ENCODE measurements around the gene IFNW1. TPM values are rescaled to one million over a fixed set of nuclear protein-coding genes. Genes with fewer than 3 reads are reported as not detected.

The IFNW1 gene
- total RNA-seq, 1 experiment from 2014 or later, result not detected

DNA sequence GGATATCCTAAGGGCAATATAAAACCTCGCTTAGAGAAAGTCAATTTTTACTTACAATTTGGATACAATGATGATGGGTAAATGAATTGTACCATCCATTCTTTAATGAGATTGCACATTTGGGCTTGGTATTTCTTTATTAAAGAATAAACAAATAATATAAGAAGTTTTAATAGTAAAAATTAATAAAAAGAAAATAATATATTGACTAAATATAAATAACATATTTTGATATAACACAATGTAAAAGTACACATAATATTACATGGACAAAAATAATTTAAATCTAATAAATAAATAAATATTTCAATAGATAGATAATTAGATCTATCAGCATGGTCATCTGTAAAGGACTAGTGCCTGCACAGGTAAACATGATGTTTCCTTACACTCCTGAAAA, 23.9 kb upstream of the IFNW1 start:
- BruUV-seq (replicated peaks), result no TSS peak
- no peak for ATAC-seq
- POLR2A ChIA-PET, result no interaction called here

DNA sequence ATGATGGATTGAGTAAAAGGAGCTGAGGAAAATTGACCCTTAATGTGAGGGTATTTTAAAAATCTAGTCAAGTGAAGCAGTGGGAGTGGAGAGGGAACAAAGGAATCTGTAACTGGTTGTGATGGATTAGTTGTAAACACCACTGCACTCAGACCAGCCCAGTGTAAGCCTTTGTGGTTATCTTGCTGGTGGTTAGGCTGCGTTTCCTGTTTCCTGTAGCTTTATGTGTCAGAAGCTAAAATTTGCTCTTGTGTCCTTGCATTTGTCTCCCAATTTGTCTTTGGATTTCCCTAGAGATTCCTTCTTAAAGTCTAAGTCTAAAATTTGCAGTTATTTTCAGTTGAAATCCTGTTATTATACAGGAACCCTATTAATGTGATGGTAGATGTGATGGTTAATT, 18.5 kb upstream of the IFNW1 start:
- intact Hi-C loops (cut with micrococcal nuclease; ENCODE audit: unreplicated experiment), result no loop called here
- no peak for ATAC-seq
- POLR2A ChIA-PET, result no interaction called here

More for the DNA sequence above, 23.9 kb upstream of the IFNW1 start:
- DNase-seq (ENCODE audit: low read depth, low spot score), result no peak
- intact Hi-C loops (cut with micrococcal nuclease; ENCODE audit: unreplicated experiment), result no loop called here
- in situ Hi-C loops (cut with HindIII; ENCODE audit: low pct_unique_long_range_greater_than_20kb, low sequenced_read_pairs), result no loop called here
- no peaks in the 10 kb centered on the region for H3K4me1 ChIP-seq (ENCODE audit: control insufficient read depth, insufficient read depth, low read length)
- no peaks in the 10 kb centered on the region for H3K36me3 ChIP-seq (ENCODE audit: control insufficient read depth, insufficient read depth, low read length)
- no peaks in the 10 kb centered on the region for H3K9me3 ChIP-seq (ENCODE audit: control insufficient read depth, insufficient read depth, low read depth, low read length)
- no peak overlapping the region for H3K4me3 ChIP-seq (ENCODE audit: low read depth in 2 of 2, low read length in 2 of 2)
- TF ChIP-seq, protein P1, sequence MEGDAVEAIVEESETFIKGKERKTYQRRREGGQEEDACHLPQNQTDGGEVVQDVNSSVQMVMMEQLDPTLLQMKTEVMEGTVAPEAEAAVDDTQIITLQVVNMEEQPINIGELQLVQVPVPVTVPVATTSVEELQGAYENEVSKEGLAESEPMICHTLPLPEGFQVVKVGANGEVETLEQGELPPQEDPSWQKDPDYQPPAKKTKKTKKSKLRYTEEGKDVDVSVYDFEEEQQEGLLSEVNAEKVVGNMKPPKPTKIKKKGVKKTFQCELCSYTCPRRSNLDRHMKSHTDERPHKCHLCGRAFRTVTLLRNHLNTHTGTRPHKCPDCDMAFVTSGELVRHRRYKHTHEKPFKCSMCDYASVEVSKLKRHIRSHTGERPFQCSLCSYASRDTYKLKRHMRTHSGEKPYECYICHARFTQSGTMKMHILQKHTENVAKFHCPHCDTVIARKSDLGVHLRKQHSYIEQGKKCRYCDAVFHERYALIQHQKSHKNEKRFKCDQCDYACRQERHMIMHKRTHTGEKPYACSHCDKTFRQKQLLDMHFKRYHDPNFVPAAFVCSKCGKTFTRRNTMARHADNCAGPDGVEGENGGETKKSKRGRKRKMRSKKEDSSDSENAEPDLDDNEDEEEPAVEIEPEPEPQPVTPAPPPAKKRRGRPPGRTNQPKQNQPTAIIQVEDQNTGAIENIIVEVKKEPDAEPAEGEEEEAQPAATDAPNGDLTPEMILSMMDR (IDR thresholded peaks at IDR 0.05), result no peak
- TF ChIP-seq REST (IDR thresholded peaks at IDR 0.05; ENCODE audit: insufficient read depth in 1 of 2, low read depth in 2 of 2, low read length in 1 of 2) (no peak), POLR2AphosphoS5 (IDR thresholded peaks at IDR 0.05; ENCODE audit: low read depth, low read length) (no peak), TCF7L2 (IDR thresholded peaks at IDR 0.05; ENCODE audit: low read depth, low read length) (no peak), SIN3A (IDR thresholded peaks at IDR 0.05; ENCODE audit: borderline replicate concordance, insufficient read depth, low read depth, low read length) (no peak)
- CTCF ChIA-PET, result no interaction called here
- H3K27me3 ChIP-seq (ENCODE audit: control insufficient read depth, insufficient read depth, low read length), result no peaks in the 10 kb centered on the region
- no peak overlapping the region for H3K27ac ChIP-seq (ENCODE audit: low read length)

More for the DNA sequence above, 18.5 kb upstream of the IFNW1 start:
- H3K4me3 ChIP-seq (ENCODE audit: low read depth in 2 of 2, low read length in 2 of 2), result no peak overlapping the region
- no peaks in the 10 kb centered on the region for H3K4me1 ChIP-seq (ENCODE audit: control insufficient read depth, insufficient read depth, low read length)
- no peak for DNase-seq (ENCODE audit: low read depth, low spot score)
- BruUV-seq (replicated peaks), result no TSS peak
- no peaks in the 10 kb centered on the region for H3K9me3 ChIP-seq (ENCODE audit: control insufficient read depth, insufficient read depth, low read depth, low read length)
- TF ChIP-seq, protein P1 (IDR thresholded peaks at IDR 0.05), result no peak
- TF ChIP-seq SIN3A (IDR thresholded peaks at IDR 0.05; ENCODE audit: borderline replicate concordance, insufficient read depth, low read depth, low read length), result no peak
- no peak for TF ChIP-seq TCF7L2 (IDR thresholded peaks at IDR 0.05; ENCODE audit: low read depth, low read length)
- TF ChIP-seq POLR2AphosphoS5 (IDR thresholded peaks at IDR 0.05; ENCODE audit: low read depth, low read length), result no peak
- no peak for TF ChIP-seq REST (IDR thresholded peaks at IDR 0.05; ENCODE audit: insufficient read depth in 1 of 2, low read depth in 2 of 2, low read length in 1 of 2)
- in situ Hi-C loops (cut with HindIII; ENCODE audit: low pct_unique_long_range_greater_than_20kb, low sequenced_read_pairs), result no loop called here
- H3K27me3 ChIP-seq (ENCODE audit: control insufficient read depth, insufficient read depth, low read length), result no peaks in the 10 kb centered on the region
- H3K27ac ChIP-seq (ENCODE audit: low read length), result no peak overlapping the region
- CTCF ChIA-PET, result no interaction called here
- H3K36me3 ChIP-seq (ENCODE audit: control insufficient read depth, insufficient read depth, low read length), result no peaks in the 10 kb centered on the region
